Vagina (tissue), 2 donors: ENCODE results near the gene PRKCE. TPM values are rescaled to one million over a fixed set of nuclear protein-coding genes. Genes with fewer than 3 reads are reported as not detected.

Experiments
- DNase-seq, 2 donors: peaks; one replicate each; pipeline ENCODE4 v3.0.0-alpha.2; 2017; ENCODE audit errors: extremely low spot score in 2 of 2
- H3K27ac ChIP-seq: fragments of 200-600 bp; sonication (generic); one replicate; pipeline ENCODE4 v1.5.1; 2019
- H3K27me3 ChIP-seq: fragments of 200-600 bp; sonication (generic); one replicate; pipeline ENCODE4 v1.5.1; 2019
- H3K36me3 ChIP-seq, 2 donors: fragments of 200-600 bp; sonication (generic); one replicate each; pipeline ENCODE4 v1.5.1; 2017 to 2019
- H3K4me1 ChIP-seq: fragments of 200-600 bp; sonication (generic); one replicate; pipeline ENCODE4 v1.5.1; 2019
- H3K4me3 ChIP-seq, 2 donors: fragments of 200-600 bp; sonication (generic); 1 replicate in 1 of 2; 2 replicates in 1 of 2; pipeline ENCODE4 v1.5.1; 2016 to 2019
- H3K9me3 ChIP-seq: fragments of 200-600 bp; sonication (generic); one replicate; pipeline ENCODE4 v1.5.1; 2019
- CTCF ChIP-seq, 3 experiments: fragments of 450-650 bp in 2 of 3; fragments of 200-600 bp in 1 of 3; sonication (generic) in 1 of 3; IDR thresholded peaks; one replicate each; pipeline ENCODE4 v1.5.1; 2017 to 2019; ENCODE audit warnings: antibody characterized with exemption in 3 of 3, mild to moderate bottlenecking in 2 of 3, moderate library complexity in 2 of 3
- POLR2A ChIP-seq, 2 donors: fragments of 450-650 bp; IDR thresholded peaks; one replicate each; pipeline ENCODE4 v1.6.1; 2017; ENCODE audit warnings: antibody characterized with exemption in 2 of 2, mild to moderate bottlenecking in 2 of 2, moderate library complexity in 2 of 2
- POLR2AphosphoS5 ChIP-seq, 2 donors: sonication (generic); formaldehyde crosslinking; IDR thresholded peaks; one replicate each; pipeline ENCODE4 v1.9.0; 2017; ENCODE audit warnings: antibody characterized with exemption in 2 of 2, mild to moderate bottlenecking in 2 of 2, low read depth in 1 of 2; ENCODE audit not compliant: insufficient read depth in 1 of 2
- intact Hi-C: fragments of 100-400 bp; cut with DNase I; formaldehyde crosslinking; loops from one replicate; pipeline ENCODE4 v1.15.1; 2023
- total RNA-seq: library from RNA; depleted of rRNA; stranded (reverse); fragments of >200 nt; gene quantifications from one replicate; pipeline ENCODE4 v1.2.3, GENCODE V29; 2016

Gene PRKCE
- total RNA-seq, 1 donor from 2014 or later = 11.8 TPM

- intact Hi-C loops = no loop called here
Observed at GRCh38 chr2:46118656-46119371, 467.3 kb downstream of the PRKCE start.

GRCh38 chr2:46119453-46119852 lies 468.0 kb downstream of the PRKCE start:
- H3K4me1 ChIP-seq = peaks cover 61% of the 10 kb centered on the region
- H3K4me3 ChIP-seq = no peak overlapping the region
- H3K9me3 ChIP-seq = no peaks in the 10 kb centered on the region
- TF ChIP-seq CTCF (IDR thresholded peaks at IDR 0.05) (no peak), POLR2A (IDR thresholded peaks at IDR 0.05) (no peak), POLR2AphosphoS5 (IDR thresholded peaks at IDR 0.05; ENCODE audit: insufficient read depth in 1 of 2, low read depth in 1 of 2) (no peak)
- no peaks in the 10 kb centered on the region for H3K27me3 ChIP-seq
- DNase-seq = no peak
- intact Hi-C loops = no loop called here
- H3K36me3 ChIP-seq = no peaks in the 10 kb centered on the region
- peak overlapping the region; percentile 64 for H3K27ac ChIP-seq

More at GRCh38 chr2:46118656-46119371, 467.3 kb downstream of the PRKCE start:
- peak in 1 of 2 donors; percentile 67 for DNase-seq
- peaks cover 61% of the 10 kb centered on the region for H3K4me1 ChIP-seq
- no peaks in the 10 kb centered on the region for H3K36me3 ChIP-seq
- peak overlapping the region; percentile 64 for H3K27ac ChIP-seq
- TF ChIP-seq CTCF (IDR thresholded peaks at IDR 0.05) (no peak), POLR2AphosphoS5 (IDR thresholded peaks at IDR 0.05; ENCODE audit: insufficient read depth in 1 of 2, low read depth in 1 of 2) (peak in 1 of 2 donors; percentile 83)
- H3K27me3 ChIP-seq = no peaks in the 10 kb centered on the region
- no peaks in the 10 kb centered on the region for H3K9me3 ChIP-seq
- H3K4me3 ChIP-seq = no peak overlapping the region

- intact Hi-C loops = no loop called here
Observed at GRCh38 chr2:46120792-46121555, 469.5 kb downstream of the PRKCE start.

GRCh38 chr2:46122318-46122976 lies 471.0 kb downstream of the PRKCE start:
- TF ChIP-seq POLR2A (IDR thresholded peaks at IDR 0.05) (no peak), POLR2AphosphoS5 (IDR thresholded peaks at IDR 0.05; ENCODE audit: insufficient read depth in 1 of 2, low read depth in 1 of 2) (no peak), CTCF (IDR thresholded peaks at IDR 0.05) (no peak)
- no peaks in the 10 kb centered on the region for H3K36me3 ChIP-seq
- H3K27me3 ChIP-seq = no peaks in the 10 kb centered on the region
- DNase-seq = no peak
- peaks cover 67% of the 10 kb centered on the region for H3K4me1 ChIP-seq
- no peaks in the 10 kb centered on the region for H3K9me3 ChIP-seq
- no peak overlapping the region for H3K27ac ChIP-seq
- H3K4me3 ChIP-seq = no peak overlapping the region
- intact Hi-C loops = no loop called here

More at GRCh38 chr2:46120792-46121555, 469.5 kb downstream of the PRKCE start:
- TF ChIP-seq CTCF (IDR thresholded peaks at IDR 0.05) (no peak), POLR2A (IDR thresholded peaks at IDR 0.05) (no peak), POLR2AphosphoS5 (IDR thresholded peaks at IDR 0.05; ENCODE audit: insufficient read depth in 1 of 2, low read depth in 1 of 2) (no peak)
- Histone ChIP-seq H3K9me3 (no peaks in the 10 kb centered on the region), H3K27me3 (no peaks in the 10 kb centered on the region), H3K4me1 (peaks cover 68% of the 10 kb centered on the region), H3K36me3 (no peaks in the 10 kb centered on the region), H3K4me3 (no peak overlapping the region), H3K27ac (no peak overlapping the region)
- no peak for DNase-seq
